Uterus (tissue), 2 donors: Measurements from ENCODE around the gene CREM.

Experiments
- POLR2A ChIP-seq, 2 donors: fragments of 450-650 bp; IDR thresholded peaks; one replicate each; pipeline ENCODE4 v1.6.1; 2016; ENCODE audit warnings: antibody characterized with exemption in 2 of 2, mild to moderate bottlenecking in 1 of 2, moderate library complexity in 1 of 2
- TF ChIP-seq, protein P1 (sequence below), 4 experiments: fragments of 200-600 bp in 2 of 4; fragments of 450-650 bp in 2 of 4; sonication (generic) in 2 of 4; IDR thresholded peaks; one replicate each; pipeline ENCODE4 v1.5.1; 2016 to 2019; ENCODE audit warnings: antibody characterized with exemption in 4 of 4, mild to moderate bottlenecking in 2 of 4, moderate library complexity in 1 of 4

DNA sequence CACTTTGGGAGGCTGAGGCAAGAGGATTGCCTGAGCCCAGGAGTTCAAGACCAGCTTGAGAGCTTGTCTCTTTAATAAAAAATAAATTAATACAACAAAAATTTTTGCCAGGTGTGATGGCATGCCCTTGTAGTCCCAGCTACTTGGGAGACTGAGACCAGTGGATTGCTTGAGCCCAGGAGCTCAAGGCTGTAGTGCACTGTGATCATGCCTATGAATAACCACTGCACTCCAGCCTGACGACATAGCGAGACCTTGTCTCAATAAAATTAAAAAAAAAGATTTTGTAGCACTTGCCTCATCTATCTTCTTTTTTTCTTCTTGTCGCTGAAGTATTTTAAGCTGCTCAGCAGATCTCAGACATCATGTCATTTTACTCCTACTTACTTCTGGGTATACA, 26.3 kb downstream of the CREM start:
- no peak for TF ChIP-seq POLR2A (IDR thresholded peaks at IDR 0.05)
- TF ChIP-seq, protein P1, sequence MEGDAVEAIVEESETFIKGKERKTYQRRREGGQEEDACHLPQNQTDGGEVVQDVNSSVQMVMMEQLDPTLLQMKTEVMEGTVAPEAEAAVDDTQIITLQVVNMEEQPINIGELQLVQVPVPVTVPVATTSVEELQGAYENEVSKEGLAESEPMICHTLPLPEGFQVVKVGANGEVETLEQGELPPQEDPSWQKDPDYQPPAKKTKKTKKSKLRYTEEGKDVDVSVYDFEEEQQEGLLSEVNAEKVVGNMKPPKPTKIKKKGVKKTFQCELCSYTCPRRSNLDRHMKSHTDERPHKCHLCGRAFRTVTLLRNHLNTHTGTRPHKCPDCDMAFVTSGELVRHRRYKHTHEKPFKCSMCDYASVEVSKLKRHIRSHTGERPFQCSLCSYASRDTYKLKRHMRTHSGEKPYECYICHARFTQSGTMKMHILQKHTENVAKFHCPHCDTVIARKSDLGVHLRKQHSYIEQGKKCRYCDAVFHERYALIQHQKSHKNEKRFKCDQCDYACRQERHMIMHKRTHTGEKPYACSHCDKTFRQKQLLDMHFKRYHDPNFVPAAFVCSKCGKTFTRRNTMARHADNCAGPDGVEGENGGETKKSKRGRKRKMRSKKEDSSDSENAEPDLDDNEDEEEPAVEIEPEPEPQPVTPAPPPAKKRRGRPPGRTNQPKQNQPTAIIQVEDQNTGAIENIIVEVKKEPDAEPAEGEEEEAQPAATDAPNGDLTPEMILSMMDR (IDR thresholded peaks at IDR 0.05), result no peak
